K562 (cell line): Measurements from ENCODE around the gene TCAF1. TPM values are rescaled to one million over a fixed set of nuclear protein-coding genes. Genes with fewer than 3 reads are reported as not detected.

Experiments
- BMI1 ChIP-seq: fragments of 150-350 bp; IDR thresholded peaks from 2 replicates; pipeline ENCODE4 v1.6.1; 2014; ENCODE audit warnings: low read length
- CCAR2 ChIP-seq: fragments of 200-400 bp; formaldehyde crosslinking; IDR thresholded peaks from 2 replicates; pipeline ENCODE4 v1.6.1; 2017; ENCODE audit warnings: mild to moderate bottlenecking, low read depth, low read length
- CEBPG ChIP-seq, 3 experiments: fragments of 200-800 bp in 1 of 3; sonication (Bioruptor generic) in 1 of 3; sonication (generic) in 1 of 3; formaldehyde crosslinking in 1 of 3; IDR thresholded peaks in 2 of 3; conservative IDR thresholded peaks in 1 of 3; 2 replicates each; pipeline versions ENCODE4 v1.6.1 to v1.8.0; 2016 to 2022; ENCODE audit warnings: missing compliant biosample characterization in 2 of 3, missing genetic modification characterization in 2 of 3, mild to moderate bottlenecking in 1 of 3, missing genetic modification reagents in 1 of 3
- CXXC5 ChIP-seq: fragments of 250-450 bp; sonication (Bioruptor Pico); IDR thresholded peaks from 2 replicates; pipeline ENCODE4 v1.8.0; 2022; ENCODE audit warnings: inconsistent platforms, mild to moderate bottlenecking, moderate library complexity
- FOXM1 ChIP-seq, 2 experiments: fragments of 450-650 bp in 1 of 2; sonication (generic) in 1 of 2; formaldehyde crosslinking in 1 of 2; IDR thresholded peaks; 2 replicates each; pipeline versions ENCODE4 v1.6.1 to v1.9.0; 2017 to 2022; ENCODE audit warnings: low read depth in 2 of 2, mild to moderate bottlenecking in 2 of 2, missing genetic modification reagents in 1 of 2, moderate library complexity in 1 of 2
- HDAC1 ChIP-seq, 2 experiments: fragments of 450-650 bp; IDR thresholded peaks; 2 replicates each; pipeline ENCODE4 v1.6.1; 2016 to 2017; ENCODE audit warnings: inconsistent platforms in 1 of 2, mild to moderate bottlenecking in 1 of 2, moderate library complexity in 1 of 2
- HMGXB4 ChIP-seq: sonication (generic); formaldehyde crosslinking; IDR thresholded peaks from 2 replicates; pipeline ENCODE4 v1.8.1; 2023; ENCODE audit warnings: mild to moderate bottlenecking, missing genetic modification reagents
- KDM5B ChIP-seq: fragments of 200-600 bp; sonication (generic); IDR thresholded peaks from 2 replicates; pipeline ENCODE4 v1.6.1; 2012; ENCODE audit warnings: low read depth, mild to moderate bottlenecking, moderate library complexity, low read length, control low read depth, inconsistent platforms; ENCODE audit not compliant: insufficient replicate concordance
- MAFF ChIP-seq: IDR thresholded peaks from 2 replicates; pipeline ENCODE4 v1.6.1; 2012; ENCODE audit warnings: low read length, improper control_type of control experiment
- SREBF1 ChIP-seq: fragments of 150-350 bp; IDR thresholded peaks from 2 replicates; pipeline ENCODE4 v1.6.1; 2014; ENCODE audit warnings: antibody characterized with exemption, low read depth, low read length, borderline replicate concordance
- USF2 ChIP-seq: sonication (generic); formaldehyde crosslinking; IDR thresholded peaks from 2 replicates; pipeline ENCODE4 v1.5.0; 2020; ENCODE audit warnings: missing genetic modification reagents
- YY1 ChIP-seq, 3 experiments: IDR thresholded peaks; 2 replicates each; pipeline ENCODE4 v1.6.1; 2011; ENCODE audit warnings: low read length in 2 of 3, mild to moderate bottlenecking in 2 of 3, moderate library complexity in 2 of 3, borderline replicate concordance in 1 of 3, control low read depth in 1 of 3, low read depth in 1 of 3; ENCODE audit not compliant: insufficient read depth in 3 of 3, insufficient replicate concordance in 2 of 3, control insufficient read depth in 1 of 3, insufficient read length in 1 of 3; ENCODE audit errors: extremely low read depth in 1 of 3
- ZBTB26 ChIP-seq: fragments of 450-650 bp; formaldehyde crosslinking; IDR thresholded peaks from 2 replicates; pipeline ENCODE4 v1.4.0; 2022; ENCODE audit warnings: missing genetic modification characterization
- ZNF586 ChIP-seq: fragments of 450-650 bp; formaldehyde crosslinking; conservative IDR thresholded peaks from 2 replicates; pipeline ENCODE4 v1.4.0; 2020; ENCODE audit warnings: mild to moderate bottlenecking, moderate library complexity
- ZNF707 ChIP-seq: fragments of 250-450 bp; sonication (Bioruptor Pico); conservative IDR thresholded peaks from 2 replicates; pipeline ENCODE4 v1.8.0; 2022; ENCODE audit warnings: inconsistent platforms, mild to moderate bottlenecking, moderate library complexity
- ZNF717 ChIP-seq: fragments of 250-450 bp; sonication (Bioruptor Pico); IDR thresholded peaks from 2 replicates; pipeline ENCODE4 v1.5.0; 2021
- polyA plus RNA-seq, 8 experiments: library from polyadenylated mRNA; depleted of rRNA in 4 of 8; stranded (reverse) in 5 of 8; unstranded in 3 of 8; fragments of >200 nt; fragmentation: Nextera tagmentation in 2 of 8; fragmentation: Illumina TruSeq in 1 of 8; extraction: Ambion mirVana in 2 of 8; extraction: Trizol in 1 of 8; gene quantifications; 2 replicates each; pipeline versions ENCODE4 v1.2.1 to v1.2.3, GENCODE V29; 2011 to 2014; ENCODE audit warnings: inconsistent platforms in 1 of 8, missing spikeins in 1 of 8
- total RNA-seq, 7 experiments: library from RNA; depleted of rRNA in 6 of 7; stranded (reverse); fragments of >200 nt in 6 of 7; fragmentation: Illumina TruSeq in 2 of 7; extraction: Trizol in 2 of 7; gene quantifications; 2 replicates each; pipeline versions ENCODE4 v1.2.1 to v1.2.3, GENCODE V29; 2011 to 2021; ENCODE audit warnings: low replicate concordance in 1 of 7
- TF ChIP-seq, protein P1 (sequence below): sonication (generic); formaldehyde crosslinking; IDR thresholded peaks from 2 replicates; pipeline ENCODE4 v1.8.0; 2022; ENCODE audit warnings: mild to moderate bottlenecking, missing genetic modification reagents
- TF ChIP-seq, protein P2 (sequence below): fragments of 450-650 bp; IDR thresholded peaks from 2 replicates; pipeline ENCODE4 v1.6.1; 2016; ENCODE audit warnings: mild to moderate bottlenecking

Gene TCAF1
- total and polyA plus RNA-seq, 9 of the 15 experiments (the other 6 are each of a cell fraction or from before 2014, with no cell fraction given), result 6.2 to 52.2 (median 24.4) TPM

- TF ChIP-seq HMGXB4 (CRISPR knock-in tag) (no peak; the same call in 1 of the 2 replicates), MAFF (no peak), ZNF717 (CRISPR knock-in tag) (no peak), CCAR2 (no peak), USF2 (no peak), ZBTB26 (CRISPR knock-in tag) (no peak; the same call in 1 of the 2 replicates), BMI1 (no peak), HDAC1 (IDR thresholded peaks at IDR 0.05) (peak in 1 of 2 experiments; percentile 86; a peak in 2 of 4 replicates), CXXC5 (CRISPR knock-in tag) (peak; percentile 92), YY1 (IDR thresholded peaks at IDR 0.05; ENCODE audit: borderline replicate concordance in 1 of 3, control insufficient read depth in 1 of 3, extremely low read depth in 1 of 3, insufficient read depth in 3 of 3, insufficient read length in 1 of 3, insufficient replicate concordance in 2 of 3, low read depth in 1 of 3, low read length in 2 of 3) (peak in 2 of 3 experiments; percentile 13 to 44), KDM5B (peak; percentile 89), FOXM1 (IDR thresholded peaks at IDR 0.05; ENCODE audit: low read depth) (no peak), FOXM1 (CRISPR knock-in tag; IDR thresholded peaks at IDR 0.05; ENCODE audit: low read depth) (peak; percentile 94), CEBPG (CRISPR knock-in tag; IDR thresholded peaks at IDR 0.05) (no peak), CEBPG (tag; conservative IDR thresholded peaks at IDR 0.05 in 1 of 2, IDR thresholded peaks at IDR 0.05 in 1 of 2) (no peak), ZNF586 (CRISPR knock-in tag) (no peak), SREBF1 (no peak), ZNF707 (CRISPR knock-in tag) (no peak)
- TF ChIP-seq, protein P1, sequence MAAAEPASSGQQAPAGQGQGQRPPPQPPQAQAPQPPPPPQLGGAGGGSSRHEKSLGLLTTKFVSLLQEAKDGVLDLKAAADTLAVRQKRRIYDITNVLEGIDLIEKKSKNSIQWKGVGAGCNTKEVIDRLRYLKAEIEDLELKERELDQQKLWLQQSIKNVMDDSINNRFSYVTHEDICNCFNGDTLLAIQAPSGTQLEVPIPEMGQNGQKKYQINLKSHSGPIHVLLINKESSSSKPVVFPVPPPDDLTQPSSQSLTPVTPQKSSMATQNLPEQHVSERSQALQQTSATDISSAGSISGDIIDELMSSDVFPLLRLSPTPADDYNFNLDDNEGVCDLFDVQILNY, result no peak
- TF ChIP-seq, protein P2, sequence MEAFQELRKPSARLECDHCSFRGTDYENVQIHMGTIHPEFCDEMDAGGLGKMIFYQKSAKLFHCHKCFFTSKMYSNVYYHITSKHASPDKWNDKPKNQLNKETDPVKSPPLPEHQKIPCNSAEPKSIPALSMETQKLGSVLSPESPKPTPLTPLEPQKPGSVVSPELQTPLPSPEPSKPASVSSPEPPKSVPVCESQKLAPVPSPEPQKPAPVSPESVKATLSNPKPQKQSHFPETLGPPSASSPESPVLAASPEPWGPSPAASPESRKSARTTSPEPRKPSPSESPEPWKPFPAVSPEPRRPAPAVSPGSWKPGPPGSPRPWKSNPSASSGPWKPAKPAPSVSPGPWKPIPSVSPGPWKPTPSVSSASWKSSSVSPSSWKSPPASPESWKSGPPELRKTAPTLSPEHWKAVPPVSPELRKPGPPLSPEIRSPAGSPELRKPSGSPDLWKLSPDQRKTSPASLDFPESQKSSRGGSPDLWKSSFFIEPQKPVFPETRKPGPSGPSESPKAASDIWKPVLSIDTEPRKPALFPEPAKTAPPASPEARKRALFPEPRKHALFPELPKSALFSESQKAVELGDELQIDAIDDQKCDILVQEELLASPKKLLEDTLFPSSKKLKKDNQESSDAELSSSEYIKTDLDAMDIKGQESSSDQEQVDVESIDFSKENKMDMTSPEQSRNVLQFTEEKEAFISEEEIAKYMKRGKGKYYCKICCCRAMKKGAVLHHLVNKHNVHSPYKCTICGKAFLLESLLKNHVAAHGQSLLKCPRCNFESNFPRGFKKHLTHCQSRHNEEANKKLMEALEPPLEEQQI, result no peak; the same call in 1 of the 2 replicates
Observed at GRCh38 chr7:143901668-143902331, at the start of gene TCAF1 (continued).
